ENCODE results near the gene RGS6. TPM values are rescaled to one million over a fixed set of nuclear protein-coding genes. Genes with fewer than 3 reads are reported as not detected.

The RGS6 gene
- total RNA-seq, 2 experiments from 2014 or later: 0.10 to 0.44 TPM

- H3K9me3 Mint-ChIP-seq: no peaks in the 10 kb centered on the region
- peaks cover 9% of the 10 kb centered on the region for H3K4me1 Mint-ChIP-seq
- no peak overlapping the region for H3K27ac Mint-ChIP-seq
- DNase-seq: no peak
- H3K4me3 Mint-ChIP-seq: no peak overlapping the region
- H3K27me3 Mint-ChIP-seq: no peaks in the 10 kb centered on the region
- H3K36me3 Mint-ChIP-seq: no peaks in the 10 kb centered on the region
Observed at GRCh38 chr14:72544615-72545387, 612.6 kb downstream of the RGS6 start.

- Mint-ChIP-seq H3K27me3 (no peaks in the 10 kb centered on the region), H3K36me3 (no peaks in the 10 kb centered on the region), H3K4me3 (no peak overlapping the region), H3K9me3 (no peaks in the 10 kb centered on the region), H3K4me1 (peaks cover 6% of the 10 kb centered on the region), H3K27ac (no peak overlapping the region)
- DNase-seq: no peak
Observed at GRCh38 chr14:72545411-72546311, 613.4 kb downstream of the RGS6 start.

GRCh38 chr14:72546344-72547016 lies 614.3 kb downstream of the RGS6 start:
- Mint-ChIP-seq H3K27me3 (no peaks in the 10 kb centered on the region), H3K27ac (no peak overlapping the region), H3K4me1 (peaks cover 6% of the 10 kb centered on the region), H3K4me3 (no peak overlapping the region), H3K36me3 (no peaks in the 10 kb centered on the region), H3K9me3 (no peaks in the 10 kb centered on the region)
- no peak for DNase-seq

GRCh38 chr14:72547999-72548398 lies 615.8 kb downstream of the RGS6 start:
- peaks cover 6% of the 10 kb centered on the region for H3K4me1 Mint-ChIP-seq

GRCh38 chr14:72549026-72549425 lies 616.8 kb downstream of the RGS6 start:
- no peak overlapping the region for H3K27ac Mint-ChIP-seq
- no peak overlapping the region for H3K4me3 Mint-ChIP-seq
- peaks cover 7% of the 10 kb centered on the region for H3K27me3 Mint-ChIP-seq
- no peak for DNase-seq
- H3K9me3 Mint-ChIP-seq: no peaks in the 10 kb centered on the region
- no peaks in the 10 kb centered on the region for H3K36me3 Mint-ChIP-seq
- H3K4me1 Mint-ChIP-seq: peaks cover 6% of the 10 kb centered on the region

More at GRCh38 chr14:72547999-72548398, 615.8 kb downstream of the RGS6 start:
- H3K4me3 Mint-ChIP-seq: no peak overlapping the region
- peaks cover 3% of the 10 kb centered on the region for H3K27me3 Mint-ChIP-seq
- H3K9me3 Mint-ChIP-seq: no peaks in the 10 kb centered on the region
- no peak for DNase-seq
- H3K36me3 Mint-ChIP-seq: no peaks in the 10 kb centered on the region
- H3K27ac Mint-ChIP-seq: no peak overlapping the region

- no peak for DNase-seq
- Mint-ChIP-seq H3K4me3 (no peak overlapping the region), H3K4me1 (peaks cover 6% of the 10 kb centered on the region), H3K36me3 (no peaks in the 10 kb centered on the region), H3K9me3 (no peaks in the 10 kb centered on the region), H3K27me3 (peaks cover 7% of the 10 kb centered on the region), H3K27ac (no peak overlapping the region)
Observed at GRCh38 chr14:72549854-72550253, 617.6 kb downstream of the RGS6 start.

GRCh38 chr14:72550513-72550912 lies 618.3 kb downstream of the RGS6 start:
- no peaks in the 10 kb centered on the region for H3K9me3 Mint-ChIP-seq
- peaks cover 7% of the 10 kb centered on the region for H3K27me3 Mint-ChIP-seq
- H3K4me1 Mint-ChIP-seq: peaks cover 3% of the 10 kb centered on the region
- no peak for DNase-seq
- no peak overlapping the region for H3K27ac Mint-ChIP-seq
- H3K4me3 Mint-ChIP-seq: no peak overlapping the region
- no peaks in the 10 kb centered on the region for H3K36me3 Mint-ChIP-seq

GRCh38 chr14:72552236-72552635 lies 620.0 kb downstream of the RGS6 start:
- H3K4me1 Mint-ChIP-seq: no peaks in the 10 kb centered on the region

GRCh38 chr14:72553161-72553560 lies 620.9 kb downstream of the RGS6 start:
- Mint-ChIP-seq H3K27me3 (peaks cover 10% of the 10 kb centered on the region), H3K4me1 (no peaks in the 10 kb centered on the region), H3K9me3 (no peaks in the 10 kb centered on the region), H3K36me3 (no peaks in the 10 kb centered on the region), H3K4me3 (no peak overlapping the region), H3K27ac (no peak overlapping the region)
- DNase-seq: no peak

More at GRCh38 chr14:72552236-72552635, 620.0 kb downstream of the RGS6 start:
- no peak overlapping the region for H3K27ac Mint-ChIP-seq
- peaks cover 7% of the 10 kb centered on the region for H3K27me3 Mint-ChIP-seq
- no peaks in the 10 kb centered on the region for H3K9me3 Mint-ChIP-seq
- DNase-seq: no peak
- H3K4me3 Mint-ChIP-seq: no peak overlapping the region
- H3K36me3 Mint-ChIP-seq: no peaks in the 10 kb centered on the region

GRCh38 chr14:72553656-72554055 lies 621.4 kb downstream of the RGS6 start:
- DNase-seq: no peak
- peaks cover 11% of the 10 kb centered on the region for H3K27me3 Mint-ChIP-seq
- H3K27ac Mint-ChIP-seq: no peak overlapping the region
- H3K4me1 Mint-ChIP-seq: no peaks in the 10 kb centered on the region
- H3K36me3 Mint-ChIP-seq: no peaks in the 10 kb centered on the region
- H3K4me3 Mint-ChIP-seq: no peak overlapping the region
- H3K9me3 Mint-ChIP-seq: no peaks in the 10 kb centered on the region

- H3K36me3 Mint-ChIP-seq: no peaks in the 10 kb centered on the region
- H3K4me3 Mint-ChIP-seq: no peak overlapping the region
- no peak overlapping the region for H3K27ac Mint-ChIP-seq
- no peaks in the 10 kb centered on the region for H3K9me3 Mint-ChIP-seq
- H3K4me1 Mint-ChIP-seq: no peaks in the 10 kb centered on the region
- no peak for DNase-seq
- H3K27me3 Mint-ChIP-seq: peaks cover 11% of the 10 kb centered on the region
Observed at GRCh38 chr14:72554401-72554800, 622.2 kb downstream of the RGS6 start.

- Mint-ChIP-seq H3K9me3 (no peaks in the 10 kb centered on the region), H3K36me3 (no peaks in the 10 kb centered on the region), H3K27ac (no peak overlapping the region), H3K4me1 (no peaks in the 10 kb centered on the region), H3K4me3 (no peak overlapping the region), H3K27me3 (peaks cover 11% of the 10 kb centered on the region)
- no peak for DNase-seq
Observed at GRCh38 chr14:72554994-72555608, 622.9 kb downstream of the RGS6 start.

- H3K4me1 Mint-ChIP-seq: no peaks in the 10 kb centered on the region
Observed at GRCh38 chr14:72555609-72556000, 623.4 kb downstream of the RGS6 start.

GRCh38 chr14:72557671-72558070 lies 625.4 kb downstream of the RGS6 start:
- no peaks in the 10 kb centered on the region for H3K4me1 Mint-ChIP-seq
- H3K9me3 Mint-ChIP-seq: no peaks in the 10 kb centered on the region
- H3K27ac Mint-ChIP-seq: no peak overlapping the region
- no peaks in the 10 kb centered on the region for H3K36me3 Mint-ChIP-seq
- H3K4me3 Mint-ChIP-seq: no peak overlapping the region
- no peak for DNase-seq
- H3K27me3 Mint-ChIP-seq: peaks cover 8% of the 10 kb centered on the region

More at GRCh38 chr14:72555609-72556000, 623.4 kb downstream of the RGS6 start:
- Mint-ChIP-seq H3K36me3 (no peaks in the 10 kb centered on the region), H3K4me3 (no peak overlapping the region), H3K27ac (no peak overlapping the region), H3K27me3 (peaks cover 11% of the 10 kb centered on the region), H3K9me3 (no peaks in the 10 kb centered on the region)
- no peak for DNase-seq

GRCh38 chr14:72558721-72559120 lies 626.5 kb downstream of the RGS6 start:
- Mint-ChIP-seq H3K4me3 (no peak overlapping the region), H3K4me1 (peaks cover 6% of the 10 kb centered on the region), H3K9me3 (no peaks in the 10 kb centered on the region), H3K27ac (no peak overlapping the region), H3K36me3 (no peaks in the 10 kb centered on the region), H3K27me3 (peaks cover 5% of the 10 kb centered on the region)
- DNase-seq: no peak

All from activated naive CD8-positive, alpha-beta T cell treated with anti-CD3 and anti-CD28 coated beads for 36 hours (primary cell).